AG10803 (cell line): Measurements from ENCODE around the gene PAN2.
"Not testable (repeated sequence)": the region's sequence is repeated elsewhere in the genome, so short reads cannot be mapped to it uniquely, and the experiment has no call there.

Source experiments
- DNase-seq: peaks from one replicate; pipeline ENCODE4 v3.0.0; 2010; ENCODE audit warnings: low read depth
- H3K4me3 ChIP-seq: 2 replicates; pipeline ENCODE4 v1.5.1; 2011; ENCODE audit warnings: mild to moderate bottlenecking, low read length, control low read depth
- TF ChIP-seq, protein P1 (sequence below): conservative IDR thresholded peaks from 2 replicates; pipeline ENCODE4 v1.5.1; 2011; ENCODE audit warnings: mild to moderate bottlenecking, low read length, control low read depth, inconsistent platforms

PAN2 gene

DNA sequence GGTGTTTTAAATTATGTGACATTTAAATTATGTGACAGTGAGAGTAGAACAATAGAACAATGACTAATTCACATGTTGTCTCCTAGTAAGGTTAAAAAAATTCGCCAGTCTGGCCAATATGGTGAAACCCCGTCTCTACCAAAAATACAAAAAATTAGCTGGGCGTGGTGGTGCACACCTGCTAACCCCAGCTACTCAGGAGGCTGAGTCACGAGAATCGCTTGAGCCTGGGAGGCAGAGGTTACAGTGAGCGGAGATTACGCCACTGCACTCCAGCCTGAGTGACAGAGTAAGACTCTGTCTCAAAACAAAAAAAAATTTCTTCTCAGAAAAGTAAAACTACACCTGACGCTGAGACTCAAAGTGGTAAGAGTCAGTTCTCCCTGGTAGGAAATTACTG, 36.4 kb downstream of the PAN2 start:
- no peak overlapping the region for H3K4me3 ChIP-seq
- DNase-seq = no peak
- TF ChIP-seq, protein P1, sequence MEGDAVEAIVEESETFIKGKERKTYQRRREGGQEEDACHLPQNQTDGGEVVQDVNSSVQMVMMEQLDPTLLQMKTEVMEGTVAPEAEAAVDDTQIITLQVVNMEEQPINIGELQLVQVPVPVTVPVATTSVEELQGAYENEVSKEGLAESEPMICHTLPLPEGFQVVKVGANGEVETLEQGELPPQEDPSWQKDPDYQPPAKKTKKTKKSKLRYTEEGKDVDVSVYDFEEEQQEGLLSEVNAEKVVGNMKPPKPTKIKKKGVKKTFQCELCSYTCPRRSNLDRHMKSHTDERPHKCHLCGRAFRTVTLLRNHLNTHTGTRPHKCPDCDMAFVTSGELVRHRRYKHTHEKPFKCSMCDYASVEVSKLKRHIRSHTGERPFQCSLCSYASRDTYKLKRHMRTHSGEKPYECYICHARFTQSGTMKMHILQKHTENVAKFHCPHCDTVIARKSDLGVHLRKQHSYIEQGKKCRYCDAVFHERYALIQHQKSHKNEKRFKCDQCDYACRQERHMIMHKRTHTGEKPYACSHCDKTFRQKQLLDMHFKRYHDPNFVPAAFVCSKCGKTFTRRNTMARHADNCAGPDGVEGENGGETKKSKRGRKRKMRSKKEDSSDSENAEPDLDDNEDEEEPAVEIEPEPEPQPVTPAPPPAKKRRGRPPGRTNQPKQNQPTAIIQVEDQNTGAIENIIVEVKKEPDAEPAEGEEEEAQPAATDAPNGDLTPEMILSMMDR = no peak

DNA sequence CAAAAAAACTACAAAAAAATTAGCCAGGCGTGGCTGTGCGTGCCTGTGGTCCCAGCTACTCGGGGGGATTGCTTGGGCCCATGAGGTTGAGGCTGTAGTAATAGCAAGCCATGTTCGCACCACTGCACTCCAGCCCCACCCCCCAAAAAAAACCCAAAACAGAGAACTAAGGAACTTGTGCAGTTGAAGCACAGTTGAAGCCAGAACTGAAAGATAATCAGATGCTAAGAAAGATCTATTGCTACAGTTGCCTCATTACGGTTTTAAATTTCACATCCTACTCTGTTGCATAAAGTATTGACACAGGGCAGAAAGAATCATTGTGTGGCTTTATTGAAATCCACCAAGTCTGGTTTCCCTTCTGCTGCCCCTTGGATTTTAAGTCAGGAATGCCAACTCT, 37.5 kb downstream of the PAN2 start:
- no peak overlapping the region for H3K4me3 ChIP-seq
- DNase-seq = no peak
- TF ChIP-seq, protein P1 = no peak

DNA sequence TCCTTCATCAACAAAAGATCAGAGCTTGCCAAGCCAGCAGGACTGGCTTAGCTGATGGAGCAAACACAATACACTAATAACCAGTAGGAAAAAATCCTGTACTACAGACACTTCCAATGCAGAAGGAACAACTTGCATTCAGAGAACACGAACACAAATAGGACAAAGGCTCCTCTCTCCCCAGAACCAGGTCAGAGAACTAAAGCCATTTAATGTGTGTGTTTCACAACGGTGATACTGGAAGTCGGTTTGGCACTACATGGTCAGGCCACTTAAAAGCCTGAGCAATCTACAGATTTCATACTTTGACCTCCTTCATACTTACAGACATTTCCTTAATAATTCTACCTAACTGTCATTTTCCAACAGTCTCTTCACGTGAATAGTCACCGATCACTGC, 40.0 kb downstream of the PAN2 start:
- DNase-seq = no peak
- no peak overlapping the region for H3K4me3 ChIP-seq
- TF ChIP-seq, protein P1 = no peak

DNA sequence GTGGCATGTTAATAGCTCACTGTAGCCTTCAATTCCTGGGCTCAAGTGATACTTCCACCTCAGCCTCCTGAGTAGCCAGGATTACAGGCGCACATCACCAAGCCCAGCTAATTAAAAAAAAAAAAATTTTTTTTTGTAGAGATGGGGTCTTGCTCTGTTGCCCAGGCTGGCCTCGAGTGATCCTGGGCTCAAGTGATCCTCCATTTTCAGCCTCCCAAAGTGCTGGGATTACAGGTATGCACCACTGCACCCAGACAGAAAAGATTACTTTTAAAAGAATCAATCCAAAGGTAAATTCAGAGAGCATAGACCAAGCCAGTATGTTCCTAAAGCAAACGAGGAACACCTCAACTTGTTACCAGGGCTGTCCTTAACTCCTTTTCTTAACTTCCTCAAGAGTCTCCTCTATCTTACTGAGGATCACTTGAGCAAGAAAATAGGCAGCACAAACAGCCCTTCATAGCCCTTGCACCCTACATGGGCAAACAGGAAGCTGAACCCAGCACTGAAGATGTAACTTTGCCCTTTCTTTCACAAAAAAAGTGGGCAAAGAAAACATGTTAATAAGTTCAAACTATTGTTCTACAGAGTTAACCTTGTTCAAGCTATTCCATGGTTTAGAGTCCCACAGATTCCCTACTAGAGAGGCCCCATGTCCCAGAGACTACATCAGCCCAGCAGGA, 45.0 kb downstream of the PAN2 start:
- TF ChIP-seq, protein P1 = no peak
- no peak for DNase-seq
- no peak overlapping the region for H3K4me3 ChIP-seq

DNA sequence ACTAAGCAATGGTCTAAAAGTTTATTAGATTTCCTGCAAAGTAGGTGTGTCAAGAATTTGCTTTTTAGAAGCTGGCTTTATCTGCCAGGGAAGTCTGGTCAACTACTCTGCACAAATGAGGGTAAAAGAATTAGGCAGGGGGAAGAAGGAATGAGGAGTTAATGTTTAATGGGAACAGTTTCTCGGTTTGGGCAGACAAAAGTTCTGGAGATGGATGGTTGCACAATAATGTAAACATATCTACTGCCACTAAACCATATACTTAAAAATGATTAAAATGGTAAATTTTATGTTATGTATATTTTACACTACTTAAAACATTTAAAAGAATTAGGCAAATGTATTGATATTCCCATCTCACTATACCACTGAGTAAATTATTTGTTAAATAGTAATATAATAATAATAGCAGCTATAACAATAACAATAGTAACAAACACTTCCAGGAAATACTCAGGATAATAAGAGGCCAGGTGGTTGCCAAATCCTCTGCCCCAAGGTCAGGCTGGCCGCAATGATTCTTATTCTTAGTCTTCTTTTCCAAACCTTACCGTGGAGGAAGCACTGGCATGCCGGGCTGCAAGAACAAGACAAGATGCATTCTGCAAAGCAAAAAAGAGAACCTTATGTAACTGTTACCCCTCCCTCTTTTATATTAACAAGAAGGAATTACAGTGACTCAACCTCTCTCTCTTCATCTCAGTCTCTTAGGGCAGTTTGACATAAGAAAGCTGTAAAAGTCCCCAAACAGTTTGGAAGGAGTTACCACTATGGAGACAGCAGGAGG, 47.6 kb downstream of the PAN2 start:
- DNase-seq = no peak
- TF ChIP-seq, protein P1 = no peak
- no peak overlapping the region for H3K4me3 ChIP-seq

DNA sequence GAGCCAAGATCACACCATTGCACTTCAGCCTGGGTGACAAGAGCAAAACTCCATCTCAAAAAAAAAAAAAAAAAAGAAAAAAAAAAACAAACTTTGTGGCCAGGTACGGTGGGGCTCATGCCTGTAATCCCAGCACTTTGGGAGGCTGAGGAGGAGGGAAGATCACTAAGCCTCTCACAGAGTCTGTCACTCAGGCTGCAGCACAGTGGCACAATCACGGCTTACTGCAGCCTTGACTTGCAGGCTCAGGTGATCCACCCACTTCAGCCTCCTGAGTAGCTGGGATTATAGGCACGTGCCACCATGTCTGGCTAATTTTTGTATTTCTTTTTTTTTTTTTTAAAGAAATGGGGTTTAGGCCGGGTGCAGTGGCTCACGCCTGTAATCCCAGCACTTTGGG, 49.5 kb downstream of the PAN2 start:
- DNase-seq, H3K4me3 ChIP-seq: not testable (repeated sequence)

DNA sequence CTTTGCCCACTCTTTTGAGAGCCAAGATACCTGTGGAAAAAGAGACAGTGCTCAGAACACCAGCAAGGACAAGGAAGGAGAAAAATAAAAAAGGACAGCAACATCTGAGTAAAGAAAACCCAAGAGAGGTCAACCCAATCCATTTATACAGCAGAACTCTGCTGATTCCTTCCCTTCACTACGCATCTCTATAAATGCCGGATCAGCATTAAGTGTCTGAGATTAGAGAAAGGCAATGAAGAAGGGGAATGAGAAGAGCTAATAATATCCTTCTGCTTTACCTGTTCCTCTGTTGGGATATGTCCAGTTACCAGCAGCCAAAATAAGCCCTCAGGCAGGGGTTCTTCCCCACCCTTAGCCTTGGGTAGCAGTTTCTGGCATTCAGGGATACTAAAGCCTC, 51.2 kb downstream of the PAN2 start:
- TF ChIP-seq, protein P1 = no peak
- no peak overlapping the region for H3K4me3 ChIP-seq
- DNase-seq = no peak
